GM08714 (cell line): ENCODE results near the gene PSD2.

ENCODE experiments used
- H3K4me3 ChIP-seq: fragments of 200-500 bp; sonication (Bioruptor generic); 2 replicates; pipeline ENCODE4 v1.5.1; 2014; ENCODE audit warnings: mild to moderate bottlenecking, low read length, inconsistent platforms
- ZNF274 ChIP-seq: IDR thresholded peaks from 2 replicates; pipeline ENCODE4 v1.6.1; 2012; ENCODE audit warnings: mild to moderate bottlenecking, low read depth, low read length

Gene PSD2

GRCh38 chr5:139822553-139823425, 27.2 kb downstream of the PSD2 start:
- no peak for TF ChIP-seq ZNF274
- no peak overlapping the region for H3K4me3 ChIP-seq

GRCh38 chr5:139823757-139824355, 28.2 kb downstream of the PSD2 start:
- no peak for TF ChIP-seq ZNF274
- H3K4me3 ChIP-seq = no peak overlapping the region

GRCh38 chr5:139825690-139826089, 30.1 kb downstream of the PSD2 start:
- TF ChIP-seq ZNF274 = no peak

GRCh38 chr5:139828207-139828895, 32.7 kb downstream of the PSD2 start:
- TF ChIP-seq ZNF274 = no peak
- H3K4me3 ChIP-seq = no peak overlapping the region

More at GRCh38 chr5:139825690-139826089, 30.1 kb downstream of the PSD2 start:
- no peak overlapping the region for H3K4me3 ChIP-seq

GRCh38 chr5:139829471-139829870, 33.9 kb downstream of the PSD2 start:
- TF ChIP-seq ZNF274 = no peak
- H3K4me3 ChIP-seq = no peak overlapping the region

- no peak overlapping the region for H3K4me3 ChIP-seq
- no peak for TF ChIP-seq ZNF274
These were observed 36.0 kb downstream of the PSD2 start for GRCh38 chr5:139831624-139832023.

- TF ChIP-seq ZNF274 = no peak
- H3K4me3 ChIP-seq = no peak overlapping the region
These were observed 37.9 kb downstream of the PSD2 start for GRCh38 chr5:139833525-139833924.

- no peak overlapping the region for H3K4me3 ChIP-seq
- TF ChIP-seq ZNF274 = no peak
These were observed 40.0 kb downstream of the PSD2 start for GRCh38 chr5:139835656-139836055.

- no peak for TF ChIP-seq ZNF274
- no peak overlapping the region for H3K4me3 ChIP-seq
These were observed 41.0 kb downstream of the PSD2 start for GRCh38 chr5:139836469-139837208.

GRCh38 chr5:139837711-139838380, 42.2 kb downstream of the PSD2 start:
- no peak overlapping the region for H3K4me3 ChIP-seq
- TF ChIP-seq ZNF274 = no peak

GRCh38 chr5:139838381-139839197, 43.0 kb downstream of the PSD2 start:
- no peak for TF ChIP-seq ZNF274
- H3K4me3 ChIP-seq = no peak overlapping the region

- no peak for TF ChIP-seq ZNF274
These were observed 43.7 kb downstream of the PSD2 start for GRCh38 chr5:139839232-139839815.

GRCh38 chr5:139839918-139840317, 44.3 kb downstream of the PSD2 start:
- no peak for TF ChIP-seq ZNF274
- H3K4me3 ChIP-seq = no peak overlapping the region

More at GRCh38 chr5:139839232-139839815, 43.7 kb downstream of the PSD2 start:
- H3K4me3 ChIP-seq = no peak overlapping the region
